DND-41 (cell line): ENCODE results near the gene PRTFDC1.

Experiments used
- ATAC-seq: fragments of 200-7000 bp; cut with Tn5 transposase; 3 replicates; pipeline ENCODE4 v1.9.1; 2021; ENCODE audit warnings: low read depth; ENCODE audit not compliant: insufficient read depth
- DNase-seq: peaks from one replicate; pipeline ENCODE4 v3.0.0-alpha.2; 2020
- H2AFZ ChIP-seq: 2 replicates; pipeline ENCODE4 v1.6.0; 2012; ENCODE audit warnings: low read depth, low read length
- H3K27ac ChIP-seq: 2 replicates; pipeline ENCODE4 v1.5.1; 2012; ENCODE audit warnings: low read length, inconsistent platforms
- H3K27me3 ChIP-seq: fragments of 200-600 bp; sonication (generic); 2 replicates; pipeline ENCODE4 v1.6.0; 2012; ENCODE audit warnings: low read length, mild to moderate bottlenecking, inconsistent platforms; ENCODE audit not compliant: insufficient read depth, poor library complexity
- H3K36me3 ChIP-seq: 2 replicates; pipeline ENCODE4 v1.5.1; 2012; ENCODE audit warnings: low read length, inconsistent platforms; ENCODE audit not compliant: insufficient read depth
- H3K4me1 ChIP-seq: 2 replicates; pipeline ENCODE4 v1.5.1; 2012; ENCODE audit warnings: mild to moderate bottlenecking, low read length; ENCODE audit not compliant: insufficient read depth
- H3K4me2 ChIP-seq: 2 replicates; pipeline ENCODE4 v1.6.0; 2012; ENCODE audit warnings: mild to moderate bottlenecking, moderate library complexity, low read length, inconsistent platforms; ENCODE audit not compliant: insufficient read depth
- H3K4me3 ChIP-seq, 2 experiments: fragments of 200-600 bp in 1 of 2; shearing (Covaris generic) in 1 of 2; 2 replicates each; pipeline ENCODE4 v1.5.1; 2012 to 2016; ENCODE audit warnings: inconsistent platforms in 2 of 2, low read length in 2 of 2, mild to moderate bottlenecking in 2 of 2, low read depth in 1 of 2, moderate library complexity in 1 of 2
- H3K79me2 ChIP-seq: 2 replicates; pipeline ENCODE4 v1.6.0; 2012; ENCODE audit warnings: low read length, inconsistent platforms; ENCODE audit not compliant: insufficient read depth
- H3K9ac ChIP-seq: 2 replicates; pipeline ENCODE4 v1.6.0; 2012; ENCODE audit warnings: low read depth, mild to moderate bottlenecking, inconsistent platforms, low read length, moderate library complexity
- H3K9me3 ChIP-seq: 2 replicates; pipeline ENCODE4 v1.5.1; 2012; ENCODE audit warnings: low read length, moderate library complexity, mild to moderate bottlenecking, inconsistent platforms; ENCODE audit not compliant: insufficient read depth, severe bottlenecking
- H4K20me1 ChIP-seq: 2 replicates; pipeline ENCODE4 v1.6.0; 2012; ENCODE audit warnings: low read length; ENCODE audit not compliant: insufficient read depth
- CTCF ChIP-seq: IDR thresholded peaks from 2 replicates; pipeline ENCODE4 v1.5.1; 2012; ENCODE audit warnings: borderline replicate concordance, low read length, moderate library complexity, mild to moderate bottlenecking; ENCODE audit not compliant: poor library complexity, severe bottlenecking; ENCODE audit errors: extremely low read depth
- EZH2 ChIP-seq: IDR thresholded peaks from 3 replicates; pipeline ENCODE4 v1.6.1; 2012; ENCODE audit warnings: borderline replicate concordance, low read depth, mild to moderate bottlenecking, moderate library complexity, low read length, inconsistent platforms; ENCODE audit not compliant: severe bottlenecking

The PRTFDC1 gene

GRCh38 chr10:24983946-24984345 is 31.5 kb upstream of the PRTFDC1 start:
- H3K27ac ChIP-seq = no peak overlapping the region
- no peak overlapping the region for H3K4me2 ChIP-seq
- no peaks in the 10 kb centered on the region for H3K27me3 ChIP-seq
- H3K9ac ChIP-seq = no peak overlapping the region
- no peak overlapping the region for H3K4me3 ChIP-seq
- TF ChIP-seq CTCF (no peak), EZH2 (no peak)
- H3K79me2 ChIP-seq = no peaks in the 10 kb centered on the region
- H4K20me1 ChIP-seq = no peaks in the 10 kb centered on the region
- DNase-seq (no peak), ATAC-seq (no peak)
- no peaks in the 10 kb centered on the region for H3K36me3 ChIP-seq
- no peak overlapping the region for H2AFZ ChIP-seq
- H3K9me3 ChIP-seq = no peaks in the 10 kb centered on the region
- no peaks in the 10 kb centered on the region for H3K4me1 ChIP-seq

- no peaks in the 10 kb centered on the region for H4K20me1 ChIP-seq
Measured at GRCh38 chr10:24983130-24983529, 30.7 kb upstream of the PRTFDC1 start.

GRCh38 chr10:24982319-24983112 is 30.1 kb upstream of the PRTFDC1 start:
- Histone ChIP-seq H4K20me1 (no peaks in the 10 kb centered on the region), H3K4me1 (no peaks in the 10 kb centered on the region), H3K27ac (no peak overlapping the region), H3K79me2 (no peaks in the 10 kb centered on the region), H2AFZ (no peak overlapping the region), H3K9me3 (no peaks in the 10 kb centered on the region), H3K27me3 (no peaks in the 10 kb centered on the region), H3K4me2 (no peak overlapping the region), H3K36me3 (no peaks in the 10 kb centered on the region), H3K9ac (no peak overlapping the region), H3K4me3 (no peak overlapping the region)
- no peak for ATAC-seq
- no peak for DNase-seq
- no peak for TF ChIP-seq EZH2
- TF ChIP-seq CTCF = no peak

More at GRCh38 chr10:24983130-24983529, 30.7 kb upstream of the PRTFDC1 start:
- Histone ChIP-seq H2AFZ (no peak overlapping the region), H3K4me2 (no peak overlapping the region), H3K4me1 (no peaks in the 10 kb centered on the region), H3K79me2 (no peaks in the 10 kb centered on the region), H3K9ac (no peak overlapping the region), H3K27me3 (no peaks in the 10 kb centered on the region), H3K36me3 (no peaks in the 10 kb centered on the region), H3K9me3 (no peaks in the 10 kb centered on the region), H3K27ac (no peak overlapping the region), H3K4me3 (no peak overlapping the region)
- ATAC-seq (no peak), DNase-seq (no peak)
- TF ChIP-seq CTCF (no peak), EZH2 (no peak)

GRCh38 chr10:24981161-24981710 is 28.8 kb upstream of the PRTFDC1 start:
- Histone ChIP-seq H2AFZ (no peak overlapping the region), H3K9ac (no peak overlapping the region), H3K36me3 (no peaks in the 10 kb centered on the region), H3K4me1 (no peaks in the 10 kb centered on the region), H3K9me3 (no peaks in the 10 kb centered on the region), H4K20me1 (no peaks in the 10 kb centered on the region), H3K4me3 (no peak overlapping the region), H3K4me2 (no peak overlapping the region), H3K27ac (no peak overlapping the region), H3K27me3 (no peaks in the 10 kb centered on the region), H3K79me2 (no peaks in the 10 kb centered on the region)
- DNase-seq = no peak
- TF ChIP-seq CTCF = no peak
- TF ChIP-seq EZH2 = no peak
- ATAC-seq = no peak
